Panc1 (cell line): ENCODE data around the gene MAPKAPK3. TPM values are rescaled to one million over a fixed set of nuclear protein-coding genes. Genes with fewer than 3 reads are reported as not detected.

ENCODE experiments used
- ATAC-seq: fragments of 200-7000 bp; cut with Tn5 transposase; 2 replicates; pipeline ENCODE4 v1.9.1; 2020; ENCODE audit warnings: mild to moderate bottlenecking, moderate library complexity
- BruUV-seq: library from RNA; stranded (reverse); fragments of 400-500 nt; replicated peaks from 2 replicates; lab custom pipeline; 2021; lab: Mats Ljungman, UMichigan
- CTCF ChIA-PET: fragments of 300-600 bp; sonication (Branson Sonifier 250); formaldehyde crosslinking; loops from one replicate; lab custom pipeline; 2022; ENCODE audit warnings: antibody characterized with exemption; lab: Charles Lee
- POLR2A ChIA-PET: fragments of 300-600 bp; sonication (Branson Sonifier 250); formaldehyde crosslinking; loops from one replicate; lab custom pipeline; 2022; ENCODE audit warnings: antibody characterized with exemption; lab: Charles Lee
- DNase-seq: peaks from one replicate; pipeline ENCODE4 v3.0.0-alpha.2; 2010; ENCODE audit warnings: low read depth, low spot score
- H3K27ac ChIP-seq: 2 replicates; pipeline ENCODE4 v1.5.1; 2011; ENCODE audit warnings: mild to moderate bottlenecking, low read length, inconsistent platforms
- H3K27me3 ChIP-seq: fragments of 200-500 bp; sonication (Bioruptor generic); 2 replicates; pipeline ENCODE4 v1.6.0; 2014; ENCODE audit warnings: low read length, inconsistent platforms; ENCODE audit not compliant: control insufficient read depth, insufficient read depth
- H3K36me3 ChIP-seq: fragments of 200-500 bp; sonication (Bioruptor generic); 2 replicates; pipeline ENCODE4 v1.5.1; 2014; ENCODE audit warnings: inconsistent platforms, mild to moderate bottlenecking, low read length, moderate library complexity; ENCODE audit not compliant: control insufficient read depth, insufficient read depth
- H3K4me1 ChIP-seq: 2 replicates; pipeline ENCODE4 v1.5.1; 2011; ENCODE audit warnings: inconsistent platforms, mild to moderate bottlenecking, low read length, moderate library complexity; ENCODE audit not compliant: control insufficient read depth, insufficient read depth
- H3K4me3 ChIP-seq, 2 experiments: 2 replicates each; pipeline ENCODE4 v1.5.1; 2011 to 2012; ENCODE audit warnings: low read depth in 2 of 2, low read length in 2 of 2, mild to moderate bottlenecking in 2 of 2, inconsistent platforms in 1 of 2, moderate library complexity in 1 of 2
- H3K9me3 ChIP-seq: fragments of 200-500 bp; sonication (Bioruptor generic); 2 replicates; pipeline ENCODE4 v1.5.1; 2014; ENCODE audit warnings: low read depth, mild to moderate bottlenecking, inconsistent platforms, low read length, moderate library complexity; ENCODE audit not compliant: control insufficient read depth, insufficient read depth
- POLR2AphosphoS5 ChIP-seq: IDR thresholded peaks from 2 replicates; pipeline ENCODE4 v1.6.1; 2012; ENCODE audit warnings: mild to moderate bottlenecking, low read depth, low read length, moderate library complexity
- SIN3A ChIP-seq: IDR thresholded peaks from 2 replicates; pipeline ENCODE4 v1.6.1; 2012; ENCODE audit warnings: low read depth, mild to moderate bottlenecking, low read length, moderate library complexity, borderline replicate concordance; ENCODE audit not compliant: insufficient read depth
- TCF7L2 ChIP-seq: IDR thresholded peaks from 2 replicates; pipeline ENCODE4 v1.6.1; 2011; ENCODE audit warnings: mild to moderate bottlenecking, low read depth, low read length, inconsistent platforms
- in situ Hi-C: cut with HindIII; loops from 2 replicates; pipeline ENCODE4 v1.10.0; 2016; ENCODE audit warnings: low sequenced_read_pairs, low pct_unique_long_range_greater_than_20kb
- intact Hi-C: fragments of 100-400 bp; cut with micrococcal nuclease; formaldehyde crosslinking; loops from one replicate; pipeline ENCODE4 v1.10.0; 2022; ENCODE audit not compliant: unreplicated experiment
- total RNA-seq: library from RNA; stranded (reverse); gene quantifications from one replicate; pipeline ENCODE4 v1.2.1, GENCODE V29; 2021; ENCODE audit not compliant: unreplicated experiment
- TF ChIP-seq, protein P1 (sequence below): fragments of 450-650 bp; IDR thresholded peaks from 2 replicates; pipeline ENCODE4 v1.5.1; 2017; ENCODE audit warnings: mild to moderate bottlenecking
- TF ChIP-seq, protein P2 (sequence below), 2 experiments: IDR thresholded peaks; 2 replicates each; pipeline ENCODE4 v1.6.1; 2011 to 2012; ENCODE audit warnings: low read depth in 2 of 2, control low read depth in 1 of 2, low read length in 1 of 2, mild to moderate bottlenecking in 1 of 2, moderate library complexity in 1 of 2; ENCODE audit not compliant: insufficient read depth in 1 of 2

The MAPKAPK3 gene
- total RNA-seq, 1 experiment from 2014 or later: 14.8 TPM

DNA sequence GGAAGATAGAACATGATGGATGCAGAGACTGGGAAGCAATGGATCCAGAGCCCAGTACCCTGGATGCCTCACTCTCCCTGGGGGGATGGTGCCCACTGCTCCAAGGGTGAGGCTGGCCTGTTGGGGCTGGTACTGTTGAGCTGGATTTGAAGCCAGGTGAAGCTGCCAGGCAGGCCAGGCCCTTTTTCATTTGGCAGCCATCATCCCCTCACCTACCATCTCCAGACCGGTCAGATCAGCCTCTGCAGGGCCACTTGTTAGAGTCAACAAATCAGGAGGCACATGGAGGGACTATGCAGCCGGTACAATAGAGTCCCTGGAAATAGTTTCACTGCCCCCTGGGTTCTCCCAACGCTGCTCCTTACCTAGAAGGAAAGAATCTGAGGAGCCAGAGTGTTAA is 5.9 kb downstream of the MAPKAPK3 start:
- ATAC-seq (no peak), DNase-seq (no peak)
- in situ Hi-C loops (no loop called here), intact Hi-C loops (no loop called here)
- TF ChIP-seq, protein P1, sequence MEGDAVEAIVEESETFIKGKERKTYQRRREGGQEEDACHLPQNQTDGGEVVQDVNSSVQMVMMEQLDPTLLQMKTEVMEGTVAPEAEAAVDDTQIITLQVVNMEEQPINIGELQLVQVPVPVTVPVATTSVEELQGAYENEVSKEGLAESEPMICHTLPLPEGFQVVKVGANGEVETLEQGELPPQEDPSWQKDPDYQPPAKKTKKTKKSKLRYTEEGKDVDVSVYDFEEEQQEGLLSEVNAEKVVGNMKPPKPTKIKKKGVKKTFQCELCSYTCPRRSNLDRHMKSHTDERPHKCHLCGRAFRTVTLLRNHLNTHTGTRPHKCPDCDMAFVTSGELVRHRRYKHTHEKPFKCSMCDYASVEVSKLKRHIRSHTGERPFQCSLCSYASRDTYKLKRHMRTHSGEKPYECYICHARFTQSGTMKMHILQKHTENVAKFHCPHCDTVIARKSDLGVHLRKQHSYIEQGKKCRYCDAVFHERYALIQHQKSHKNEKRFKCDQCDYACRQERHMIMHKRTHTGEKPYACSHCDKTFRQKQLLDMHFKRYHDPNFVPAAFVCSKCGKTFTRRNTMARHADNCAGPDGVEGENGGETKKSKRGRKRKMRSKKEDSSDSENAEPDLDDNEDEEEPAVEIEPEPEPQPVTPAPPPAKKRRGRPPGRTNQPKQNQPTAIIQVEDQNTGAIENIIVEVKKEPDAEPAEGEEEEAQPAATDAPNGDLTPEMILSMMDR: no peak
- TF ChIP-seq TCF7L2: no peak
- TF ChIP-seq, protein P2, sequence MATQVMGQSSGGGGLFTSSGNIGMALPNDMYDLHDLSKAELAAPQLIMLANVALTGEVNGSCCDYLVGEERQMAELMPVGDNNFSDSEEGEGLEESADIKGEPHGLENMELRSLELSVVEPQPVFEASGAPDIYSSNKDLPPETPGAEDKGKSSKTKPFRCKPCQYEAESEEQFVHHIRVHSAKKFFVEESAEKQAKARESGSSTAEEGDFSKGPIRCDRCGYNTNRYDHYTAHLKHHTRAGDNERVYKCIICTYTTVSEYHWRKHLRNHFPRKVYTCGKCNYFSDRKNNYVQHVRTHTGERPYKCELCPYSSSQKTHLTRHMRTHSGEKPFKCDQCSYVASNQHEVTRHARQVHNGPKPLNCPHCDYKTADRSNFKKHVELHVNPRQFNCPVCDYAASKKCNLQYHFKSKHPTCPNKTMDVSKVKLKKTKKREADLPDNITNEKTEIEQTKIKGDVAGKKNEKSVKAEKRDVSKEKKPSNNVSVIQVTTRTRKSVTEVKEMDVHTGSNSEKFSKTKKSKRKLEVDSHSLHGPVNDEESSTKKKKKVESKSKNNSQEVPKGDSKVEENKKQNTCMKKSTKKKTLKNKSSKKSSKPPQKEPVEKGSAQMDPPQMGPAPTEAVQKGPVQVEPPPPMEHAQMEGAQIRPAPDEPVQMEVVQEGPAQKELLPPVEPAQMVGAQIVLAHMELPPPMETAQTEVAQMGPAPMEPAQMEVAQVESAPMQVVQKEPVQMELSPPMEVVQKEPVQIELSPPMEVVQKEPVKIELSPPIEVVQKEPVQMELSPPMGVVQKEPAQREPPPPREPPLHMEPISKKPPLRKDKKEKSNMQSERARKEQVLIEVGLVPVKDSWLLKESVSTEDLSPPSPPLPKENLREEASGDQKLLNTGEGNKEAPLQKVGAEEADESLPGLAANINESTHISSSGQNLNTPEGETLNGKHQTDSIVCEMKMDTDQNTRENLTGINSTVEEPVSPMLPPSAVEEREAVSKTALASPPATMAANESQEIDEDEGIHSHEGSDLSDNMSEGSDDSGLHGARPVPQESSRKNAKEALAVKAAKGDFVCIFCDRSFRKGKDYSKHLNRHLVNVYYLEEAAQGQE (IDR thresholded peaks at IDR 0.05; ENCODE audit: insufficient read depth in 1 of 2, low read depth in 2 of 2, low read length in 1 of 2): no peak
- no peak for TF ChIP-seq SIN3A
- no peak for TF ChIP-seq POLR2AphosphoS5
- no peaks in the 10 kb centered on the region for H3K27me3 ChIP-seq
- H3K4me3 ChIP-seq: no peak overlapping the region
- no peak overlapping the region for H3K27ac ChIP-seq
- no peaks in the 10 kb centered on the region for H3K36me3 ChIP-seq
- no TSS peak for BruUV-seq
- H3K4me1 ChIP-seq: no peaks in the 10 kb centered on the region; the same call in 1 of the 2 replicates
- no peaks in the 10 kb centered on the region for H3K9me3 ChIP-seq
- CTCF ChIA-PET: no interaction called here
- POLR2A ChIA-PET: no interaction called here

DNA sequence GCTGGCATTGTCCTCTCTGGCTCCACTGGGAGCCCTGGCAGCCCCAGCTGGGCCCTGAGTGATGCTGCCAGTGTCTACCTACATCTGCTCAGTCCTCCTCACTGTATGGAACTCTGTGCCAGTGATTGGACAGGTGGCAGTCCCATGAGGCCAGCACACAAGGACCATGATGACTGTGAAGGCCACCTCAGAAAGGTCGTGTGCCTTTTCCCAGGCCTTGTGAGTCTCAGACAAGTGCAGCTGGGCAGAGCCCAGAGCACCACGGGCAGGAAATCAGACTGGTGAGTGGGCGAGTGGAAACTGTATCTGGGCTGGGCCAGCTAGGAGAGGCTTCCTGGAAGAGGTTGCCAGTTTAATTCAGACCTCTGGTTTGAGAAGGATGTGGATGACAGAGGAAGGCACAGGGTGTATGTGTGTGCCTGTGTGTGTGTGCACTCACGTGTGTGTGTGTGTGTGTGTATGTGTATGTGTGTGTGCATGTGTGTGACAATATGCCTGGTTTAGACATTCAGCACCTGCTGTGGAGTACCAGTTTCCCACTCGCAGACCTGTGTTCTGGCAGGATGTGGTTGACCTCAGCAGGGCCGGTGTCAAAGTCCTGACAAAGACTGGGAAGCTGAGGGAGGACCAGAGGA is 7.0 kb downstream of the MAPKAPK3 start:
- intact Hi-C loops (no loop called here), in situ Hi-C loops (no loop called here)
- Histone ChIP-seq H3K27ac (no peak overlapping the region), H3K9me3 (no peaks in the 10 kb centered on the region), H3K27me3 (no peaks in the 10 kb centered on the region), H3K36me3 (no peaks in the 10 kb centered on the region), H3K4me1 (no peaks in the 10 kb centered on the region; the same call in 1 of the 2 replicates), H3K4me3 (no peak overlapping the region)
- DNase-seq (no peak), ATAC-seq (no peak)
- CTCF ChIA-PET: no interaction called here
- BruUV-seq: no TSS peak
- no peak for TF ChIP-seq POLR2AphosphoS5
- TF ChIP-seq TCF7L2: no peak
- TF ChIP-seq SIN3A: no peak
- TF ChIP-seq, protein P2 (IDR thresholded peaks at IDR 0.05; ENCODE audit: insufficient read depth in 1 of 2, low read depth in 2 of 2, low read length in 1 of 2): no peak
- TF ChIP-seq, protein P1: no peak
- POLR2A ChIA-PET: no interaction called here
